ENCODE data around the gene RPS6KA2. TPM values are rescaled to one million over a fixed set of nuclear protein-coding genes. Genes with fewer than 3 reads are reported as not detected.

Gene RPS6KA2
- total RNA-seq, 1 donor from 2014 or later, result 50.2 TPM

GRCh38 chr6:166658115-166658791, 31.2 kb upstream of the RPS6KA2 start:
- no peak for DNase-seq
- intact Hi-C loops (cut with DNase I), result no loop called here
- no peak for ATAC-seq (ENCODE audit: poor library complexity)

DNA sequence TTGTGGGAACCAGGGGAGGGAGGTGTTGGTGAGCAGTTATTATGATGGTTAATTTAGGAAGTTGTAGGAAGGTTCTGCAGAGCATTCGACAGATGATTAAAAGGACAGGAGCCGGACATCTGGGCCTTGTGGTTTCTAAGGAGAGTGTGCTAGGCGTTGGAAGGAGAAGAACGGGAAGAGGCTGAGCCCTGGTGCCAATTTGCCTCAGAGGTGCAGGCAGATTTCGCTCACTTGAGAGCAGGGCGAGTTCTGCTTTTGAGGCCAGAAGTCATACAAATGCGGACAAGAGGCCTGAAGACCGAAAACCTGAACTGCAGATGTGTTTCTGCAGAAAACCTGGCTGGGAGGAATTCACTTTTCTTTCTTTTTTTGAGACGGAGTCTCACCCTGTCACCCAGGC, 30.5 kb upstream of the RPS6KA2 start:
- no peak for ATAC-seq (ENCODE audit: poor library complexity)
- DNase-seq, result no peak
- intact Hi-C loops (cut with DNase I), result no loop called here

DNA sequence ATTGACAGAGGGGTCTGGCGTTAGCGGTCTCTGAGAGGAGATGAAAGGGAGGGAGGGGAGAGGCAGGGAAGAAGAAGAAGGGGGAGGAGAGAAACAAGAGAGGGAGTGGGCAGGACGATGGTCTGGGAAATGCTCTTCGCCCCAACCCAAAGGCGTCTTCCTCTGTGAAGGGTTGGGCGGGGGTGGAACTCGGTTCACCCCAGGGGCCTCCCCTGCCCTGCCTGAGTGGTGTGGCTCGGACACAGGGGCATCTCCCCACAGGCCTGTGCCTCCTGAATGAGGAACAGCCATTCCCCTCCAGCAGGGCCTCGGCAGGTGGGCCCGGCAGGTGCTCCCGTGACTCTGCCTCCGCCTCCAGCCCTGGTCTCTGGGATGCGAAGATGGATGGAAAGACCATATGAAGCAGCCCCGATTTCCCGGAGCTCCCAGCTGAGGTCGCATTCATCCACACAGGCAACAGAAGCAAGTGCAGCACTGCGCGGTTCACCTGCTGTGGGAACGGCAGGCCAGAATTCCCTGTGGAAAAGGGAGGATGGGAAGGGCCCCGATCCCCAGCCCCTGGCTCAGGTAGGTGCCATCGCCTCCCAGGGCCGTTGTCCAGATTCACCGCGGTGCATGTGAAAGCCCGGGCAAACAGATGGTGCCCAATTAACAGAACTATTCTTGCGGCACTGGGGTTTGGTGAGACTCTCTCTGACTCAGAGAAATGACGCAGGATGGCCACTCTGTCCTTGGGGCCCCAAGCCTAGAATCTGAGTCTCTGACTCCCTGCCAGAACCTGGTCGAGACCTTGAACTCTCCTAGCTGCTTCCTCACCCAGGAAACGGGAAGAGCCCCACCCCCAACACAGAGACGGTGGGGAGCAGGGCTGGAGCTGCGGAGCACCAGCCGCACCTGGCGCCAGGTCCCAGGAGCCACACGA, 29.4 kb upstream of the RPS6KA2 start:
- DNase-seq, result no peak
- ATAC-seq (ENCODE audit: poor library complexity), result no peak
- intact Hi-C loops (cut with DNase I), result no loop called here

DNA sequence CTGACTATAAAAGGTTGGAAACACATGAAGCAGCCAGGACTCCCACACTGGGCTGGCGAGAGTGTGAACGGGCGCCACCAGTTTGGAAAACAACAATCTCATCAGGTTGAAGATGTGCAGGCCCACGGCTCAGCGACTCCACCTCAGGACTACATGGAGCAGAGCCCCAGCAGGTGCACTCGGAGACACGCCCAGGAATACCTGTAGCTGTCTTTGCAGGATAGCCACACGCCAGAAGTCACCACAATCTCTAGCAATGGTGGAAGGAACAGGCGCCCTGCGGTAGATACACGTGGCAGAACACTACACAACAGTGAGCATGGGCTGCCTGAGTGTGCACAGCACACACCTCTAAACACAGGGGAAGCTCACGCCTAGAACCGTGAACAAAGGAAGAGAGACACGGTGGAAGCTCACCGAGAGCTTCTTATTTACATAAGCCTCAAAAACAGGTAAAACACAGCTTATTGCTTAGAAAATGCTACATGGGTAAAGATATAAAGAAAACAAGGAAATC, 28.7 kb upstream of the RPS6KA2 start:
- intact Hi-C loops (cut with DNase I), result no loop called here
- DNase-seq, result no peak
- no peak for ATAC-seq (ENCODE audit: poor library complexity)

DNA sequence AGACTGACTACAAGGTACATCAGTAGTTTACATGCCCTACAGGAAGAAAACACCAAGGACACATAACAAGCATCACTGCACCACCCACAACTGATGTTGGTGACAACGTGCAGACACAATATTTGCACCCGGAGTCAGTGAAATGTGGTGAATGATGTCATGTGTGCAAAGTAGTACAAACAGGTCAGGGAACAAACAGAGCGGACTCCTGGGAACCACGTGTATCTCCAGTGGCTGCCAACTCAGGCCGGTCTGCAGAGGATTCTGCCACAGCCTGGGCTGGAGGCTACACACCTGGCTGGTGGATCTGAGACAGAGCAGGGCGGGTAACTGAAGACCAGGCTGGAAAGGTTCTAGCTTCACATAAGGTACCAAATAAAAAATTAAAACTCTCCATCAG, 28.2 kb upstream of the RPS6KA2 start:
- intact Hi-C loops (cut with DNase I), result no loop called here
- ATAC-seq (ENCODE audit: poor library complexity), result no peak
- DNase-seq, result no peak

- DNase-seq, result no peak
- ATAC-seq (ENCODE audit: poor library complexity), result no peak
- intact Hi-C loops (cut with DNase I), result no loop called here
Measured at GRCh38 chr6:166654573-166654972, 27.5 kb upstream of the RPS6KA2 start.

GRCh38 chr6:166653639-166653941, 26.5 kb upstream of the RPS6KA2 start:
- intact Hi-C loops (cut with DNase I), result no loop called here
- no peak for ATAC-seq (ENCODE audit: poor library complexity)
- no peak for DNase-seq

GRCh38 chr6:166650824-166651807, 24.1 kb upstream of the RPS6KA2 start:
- no peak for ATAC-seq (ENCODE audit: poor library complexity)
- DNase-seq, result no peak
- intact Hi-C loops (cut with DNase I), result no loop called here

GRCh38 chr6:166650047-166650446, 23.0 kb upstream of the RPS6KA2 start:
- ATAC-seq (ENCODE audit: poor library complexity), result no peak
- intact Hi-C loops (cut with DNase I), result no loop called here
- no peak for DNase-seq

DNA sequence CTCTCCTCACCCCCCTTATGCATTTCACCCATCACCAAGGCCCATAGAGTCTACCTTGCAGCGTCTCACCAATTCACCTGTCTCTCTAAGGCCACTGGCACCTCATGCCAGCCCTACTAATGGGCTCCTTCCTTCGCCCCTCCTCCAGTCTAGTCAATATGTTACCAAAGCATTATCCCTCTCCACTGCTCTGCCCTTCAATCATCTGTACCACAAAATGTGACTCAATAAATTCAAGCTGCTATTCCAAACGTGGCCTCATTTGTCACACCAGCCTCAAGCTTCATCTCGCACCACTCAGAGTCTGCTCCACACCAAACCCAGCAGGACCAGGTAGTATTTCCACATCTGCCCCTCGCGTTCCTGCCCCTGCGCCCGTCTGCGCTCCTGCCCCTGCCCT, 21.8 kb upstream of the RPS6KA2 start:
- intact Hi-C loops (cut with DNase I), result no loop called here
- DNase-seq (no peak), ATAC-seq (ENCODE audit: poor library complexity) (no peak)

GRCh38 chr6:166647896-166648295, 20.8 kb upstream of the RPS6KA2 start:
- no peak for ATAC-seq (ENCODE audit: poor library complexity)
- no peak for DNase-seq
- intact Hi-C loops (cut with DNase I), result no loop called here

- DNase-seq, result no peak
- intact Hi-C loops (cut with DNase I), result no loop called here
- ATAC-seq (ENCODE audit: poor library complexity), result no peak
Measured at GRCh38 chr6:166646716-166647115, 19.7 kb upstream of the RPS6KA2 start.

GRCh38 chr6:166645896-166646295, 18.8 kb upstream of the RPS6KA2 start:
- DNase-seq, result no peak
- intact Hi-C loops (cut with DNase I), result no loop called here
- no peak for ATAC-seq (ENCODE audit: poor library complexity)

DNA sequence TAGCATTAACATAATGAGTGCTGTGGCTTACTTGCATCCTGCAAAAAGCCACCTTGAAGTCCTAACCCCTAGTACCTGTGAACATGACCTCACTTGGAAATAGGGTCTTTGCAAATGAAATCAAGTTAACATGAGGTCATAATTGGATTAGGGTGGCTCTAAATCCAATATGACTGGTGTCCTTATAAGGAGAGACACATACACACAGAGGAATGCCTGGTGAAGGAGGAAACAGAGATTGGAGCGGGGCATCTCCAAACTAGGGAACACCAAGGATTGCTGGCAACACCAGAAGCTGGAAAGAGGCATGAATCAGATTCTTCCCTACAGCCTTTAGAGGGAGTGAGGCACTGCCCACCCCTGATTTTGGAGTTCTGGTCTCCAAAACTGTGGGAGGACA, 17.6 kb upstream of the RPS6KA2 start:
- intact Hi-C loops (cut with DNase I), result no loop called here
- ATAC-seq (ENCODE audit: poor library complexity), result no peak
- DNase-seq, result no peak

GRCh38 chr6:166643891-166644590, 17.0 kb upstream of the RPS6KA2 start:
- DNase-seq, result no peak
- intact Hi-C loops (cut with DNase I), result no loop called here
- no peak for ATAC-seq (ENCODE audit: poor library complexity)

GRCh38 chr6:166642646-166643045, 15.6 kb upstream of the RPS6KA2 start:
- intact Hi-C loops (cut with DNase I), result no loop called here
- no peak for ATAC-seq (ENCODE audit: poor library complexity)
- no peak for DNase-seq

GRCh38 chr6:166640342-166641043, 13.4 kb upstream of the RPS6KA2 start:
- intact Hi-C loops (cut with DNase I), result no loop called here
- ATAC-seq (ENCODE audit: poor library complexity) (peak; percentile 60), DNase-seq (peak; percentile 62)

DNA sequence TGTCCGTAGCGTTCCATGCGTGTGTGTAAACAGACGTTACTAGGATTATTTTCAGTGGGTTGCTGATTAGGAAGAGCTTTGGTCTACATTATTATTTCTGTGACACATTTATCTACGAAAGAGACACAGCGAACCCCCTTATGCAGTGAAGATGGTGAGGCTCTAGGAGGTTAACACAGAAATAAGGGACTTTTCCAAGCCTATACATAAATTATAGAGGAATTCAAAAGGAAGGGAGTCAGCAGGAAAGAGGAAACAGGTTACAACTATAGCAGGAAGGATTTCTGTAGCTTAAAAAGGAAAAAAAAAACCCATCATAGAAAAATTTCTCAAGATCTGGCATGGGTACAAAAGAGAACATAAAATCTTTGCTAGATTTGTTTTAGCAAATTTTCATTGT, 12.9 kb upstream of the RPS6KA2 start:
- DNase-seq (no peak), ATAC-seq (ENCODE audit: poor library complexity) (no peak)
- intact Hi-C loops (cut with DNase I), result no loop called here

Measured in Right ventricle myocardium superior (tissue), 1 donor.